K562 (cell line): ENCODE results near the gene VEGFC. TPM values are rescaled to one million over a fixed set of nuclear protein-coding genes. Genes with fewer than 3 reads are reported as not detected.

Source experiments
- ATAC-seq: fragments of 200-7000 bp; cut with Tn5 transposase; 3 replicates; pipeline ENCODE4 v1.9.1; 2020; ENCODE audit warnings: moderate library complexity
- BruUV-seq: library from RNA; stranded (reverse); fragments of 400-500 nt; replicated peaks from 2 replicates; lab custom pipeline; 2021; lab: Mats Ljungman, UMichigan
- CTCF ChIA-PET: fragments of 300-600 bp; formaldehyde crosslinking; extraction: SDS; loops from one replicate; lab custom pipeline; 2021; ENCODE audit warnings: low intra/inter-chr PET ratio; lab: Yijun Ruan, JAX
- POLR2A ChIA-PET: fragments of 300-600, 350-650 bp; sonication (Branson Sonifier 250); formaldehyde crosslinking; extraction: SDS; loops from one replicate; lab custom pipeline; 2021; ENCODE audit warnings: antibody characterized with exemption, inconsistent platforms; lab: Yijun Ruan, JAX
- DNase-seq, 4 experiments: peaks; one replicate each; pipeline versions ENCODE4 v3.0.0 to v3.0.0-alpha.2; 2011 to 2018; ENCODE audit warnings: low spot score in 3 of 4, mixed read lengths in 3 of 4; ENCODE audit errors: extremely low read depth in 1 of 4
- FAIRE-seq: peaks from 2 replicates; lab custom pipeline; 2011; peaks lifted over from hg19 to GRCh38; lab: Jason Lieb, UNC
- H2AFZ ChIP-seq: 2 replicates; pipeline ENCODE4 v1.6.0; 2011; ENCODE audit warnings: low read depth, low read length, control low read depth, inconsistent platforms
- H3K27ac ChIP-seq: fragments of 200-600 bp; 3 replicates; pipeline ENCODE4 v1.8.0; 2011; ENCODE audit warnings: low read depth, mild to moderate bottlenecking, control low read depth, inconsistent platforms, low read length, moderate library complexity, mixed read lengths; ENCODE audit errors: extremely low read depth
- H3K27me3 ChIP-seq, 2 experiments: fragments of 300-600 bp in 1 of 2; 2 replicates in 1 of 2; 3 replicates in 1 of 2; pipeline versions ENCODE4 v1.6.0 to v1.8.0; 2011; ENCODE audit warnings: inconsistent platforms in 2 of 2, low read length in 2 of 2, mild to moderate bottlenecking in 1 of 2, mixed read lengths in 1 of 2, moderate library complexity in 1 of 2; ENCODE audit not compliant: control insufficient read depth in 2 of 2, insufficient read depth in 2 of 2
- H3K36me3 ChIP-seq: fragments of 300-600 bp; 3 replicates; pipeline ENCODE4 v1.8.0; 2011; ENCODE audit warnings: mild to moderate bottlenecking, low read length, inconsistent platforms; ENCODE audit not compliant: control insufficient read depth, insufficient read depth
- H3K4me1 ChIP-seq, 2 experiments: fragments of 200-600 bp in 1 of 2; replicated peaks in 1 of 2; 2 replicates in 1 of 2; 3 replicates in 1 of 2; pipeline versions ENCODE4 v1.5.1 to v1.8.0; 2011; ENCODE audit warnings: inconsistent platforms in 2 of 2, low read length in 2 of 2, mild to moderate bottlenecking in 1 of 2, mixed read lengths in 1 of 2, moderate library complexity in 1 of 2; ENCODE audit not compliant: control insufficient read depth in 2 of 2, insufficient read depth in 2 of 2
- H3K4me2 ChIP-seq: 2 replicates; pipeline ENCODE4 v1.6.1; 2011; ENCODE audit warnings: low read length, control low read depth, inconsistent platforms, mixed read lengths; ENCODE audit not compliant: insufficient read depth
- H3K4me3 ChIP-seq: fragments of 200-600 bp; sonication (generic), shearing (Covaris generic); 2 replicates; pipeline ENCODE4 v1.5.1; 2016; ENCODE audit warnings: control low read depth, inconsistent platforms
- H3K79me2 ChIP-seq: fragments of 200-600 bp; 3 replicates; pipeline ENCODE4 v1.8.0; 2011; ENCODE audit warnings: low read length, inconsistent platforms; ENCODE audit not compliant: control insufficient read depth, insufficient read depth
- H3K9ac ChIP-seq, 2 experiments: 2 replicates each; pipeline versions ENCODE4 v1.6.0 to v1.6.1; 2011; ENCODE audit warnings: low read depth in 2 of 2, low read length in 2 of 2, control low read depth in 1 of 2, inconsistent platforms in 1 of 2, mild to moderate bottlenecking in 1 of 2, mixed read lengths in 1 of 2; ENCODE audit not compliant: insufficient read depth in 1 of 2
- H3K9me1 ChIP-seq: one replicate; pipeline ENCODE4 v1.6.0; 2011; ENCODE audit warnings: inconsistent platforms, mild to moderate bottlenecking, low read length, moderate library complexity; ENCODE audit not compliant: control insufficient read depth, insufficient read depth
- H3K9me3 ChIP-seq: replicated peaks from 2 replicates; pipeline ENCODE4 v1.5.1; 2011; ENCODE audit warnings: low read depth, low read length, inconsistent platforms; ENCODE audit not compliant: control insufficient read depth, insufficient read depth
- H4K20me1 ChIP-seq: replicated peaks from 2 replicates; pipeline ENCODE4 v1.6.1; 2011; ENCODE audit warnings: low read length, inconsistent platforms, mixed read lengths; ENCODE audit not compliant: control insufficient read depth, insufficient read depth
- BCOR ChIP-seq: fragments of 450-650 bp; IDR thresholded peaks from 2 replicates; pipeline ENCODE4 v1.6.1; 2016
- CC2D1A ChIP-seq: fragments of 450-650 bp; IDR thresholded peaks from 2 replicates; pipeline ENCODE4 v1.6.1; 2017; ENCODE audit warnings: mild to moderate bottlenecking
- CEBPB ChIP-seq: fragments of 450-650 bp; IDR thresholded peaks from 2 replicates; pipeline ENCODE4 v1.6.1; 2016; ENCODE audit warnings: missing genetic modification characterization, missing compliant biosample characterization
- CEBPG ChIP-seq, 3 experiments: fragments of 200-800 bp in 1 of 3; sonication (Bioruptor generic) in 1 of 3; sonication (generic) in 1 of 3; formaldehyde crosslinking in 1 of 3; IDR thresholded peaks in 2 of 3; conservative IDR thresholded peaks in 1 of 3; 2 replicates each; pipeline versions ENCODE4 v1.6.1 to v1.8.0; 2016 to 2022; ENCODE audit warnings: missing compliant biosample characterization in 2 of 3, missing genetic modification characterization in 2 of 3, mild to moderate bottlenecking in 1 of 3, missing genetic modification reagents in 1 of 3
- GABPA ChIP-seq: fragments of 200-800 bp; sonication (Bioruptor generic); conservative IDR thresholded peaks from 2 replicates; pipeline ENCODE4 v1.6.1; 2016; ENCODE audit warnings: low read depth, missing genetic modification characterization, missing compliant biosample characterization
- GABPB2 ChIP-seq: fragments of 250-450 bp; sonication (Bioruptor Pico); conservative IDR thresholded peaks from 2 replicates; pipeline ENCODE4 v1.5.1; 2021; ENCODE audit warnings: mild to moderate bottlenecking
- KDM5B ChIP-seq: fragments of 200-600 bp; sonication (generic); IDR thresholded peaks from 2 replicates; pipeline ENCODE4 v1.6.1; 2012; ENCODE audit warnings: low read depth, mild to moderate bottlenecking, moderate library complexity, low read length, control low read depth, inconsistent platforms; ENCODE audit not compliant: insufficient replicate concordance
- MAX ChIP-seq: sonication (generic); formaldehyde crosslinking; IDR thresholded peaks from 2 replicates; pipeline ENCODE4 v1.9.0; 2022; ENCODE audit warnings: mild to moderate bottlenecking, missing genetic modification reagents
- MCM7 ChIP-seq, 2 experiments: fragments of 450-650 bp; IDR thresholded peaks; 2 replicates each; pipeline ENCODE4 v1.6.1; 2016 to 2018
- PHTF2 ChIP-seq: fragments of 250-450 bp; sonication (Bioruptor Pico); IDR thresholded peaks from 2 replicates; pipeline ENCODE4 v1.5.0; 2021; ENCODE audit warnings: mild to moderate bottlenecking
- POLR2G ChIP-seq: fragments of 200-400 bp; formaldehyde crosslinking; IDR thresholded peaks from 2 replicates; pipeline ENCODE4 v1.6.1; 2017; ENCODE audit warnings: low read depth, mild to moderate bottlenecking, antibody characterized with exemption, low read length, moderate library complexity
- SAFB2 ChIP-seq: fragments of 200-400 bp; formaldehyde crosslinking; IDR thresholded peaks from 2 replicates; pipeline ENCODE4 v1.6.1; 2018; ENCODE audit warnings: borderline replicate concordance, low read length, low read depth, moderate library complexity; ENCODE audit not compliant: severe bottlenecking
- SP1 ChIP-seq: sonication (generic); formaldehyde crosslinking; IDR thresholded peaks from 2 replicates; pipeline ENCODE4 v1.8.1; 2022; ENCODE audit warnings: mild to moderate bottlenecking, missing genetic modification reagents
- TARDBP ChIP-seq: fragments of 450-650 bp; IDR thresholded peaks from 2 replicates; pipeline ENCODE4 v1.6.1; 2016
- YY1 ChIP-seq, 3 experiments: IDR thresholded peaks; 2 replicates each; pipeline ENCODE4 v1.6.1; 2011; ENCODE audit warnings: low read length in 2 of 3, mild to moderate bottlenecking in 2 of 3, moderate library complexity in 2 of 3, borderline replicate concordance in 1 of 3, control low read depth in 1 of 3, low read depth in 1 of 3; ENCODE audit not compliant: insufficient read depth in 3 of 3, insufficient replicate concordance in 2 of 3, control insufficient read depth in 1 of 3, insufficient read length in 1 of 3; ENCODE audit errors: extremely low read depth in 1 of 3
- ZNF217 ChIP-seq: sonication (generic); formaldehyde crosslinking; IDR thresholded peaks from 2 replicates; pipeline ENCODE4 v1.8.0; 2022; ENCODE audit warnings: mild to moderate bottlenecking, missing genetic modification reagents
- ZNF354B ChIP-seq: fragments of 250-450 bp; sonication (Bioruptor Pico); IDR thresholded peaks from 2 replicates; pipeline ENCODE4 v1.4.0; 2020
- ZNF431 ChIP-seq: sonication (generic); formaldehyde crosslinking; IDR thresholded peaks from 2 replicates; pipeline ENCODE4 v1.8.0; 2022; ENCODE audit warnings: mild to moderate bottlenecking, missing genetic modification reagents
- ZNF583 ChIP-seq: fragments of 250-450 bp; sonication (Bioruptor Pico); IDR thresholded peaks from 2 replicates; pipeline ENCODE4 v1.4.0; 2020
- ZNF696 ChIP-seq: fragments of 250-450 bp; sonication (Bioruptor Pico); conservative IDR thresholded peaks from 2 replicates; pipeline ENCODE4 v1.4.0; 2020; ENCODE audit warnings: mild to moderate bottlenecking, moderate library complexity
- ZNF77 ChIP-seq: fragments of 250-450 bp; sonication (Bioruptor Pico); IDR thresholded peaks from 2 replicates; pipeline ENCODE4 v1.5.0; 2020
- WGBS: fragments of 100-300 bp; shearing (Covaris generic); methylation state at CpG from one replicate; pipeline ENCODE4 v1.1.6; 2016; ENCODE audit warnings: low coverage, mixed read lengths; ENCODE audit not compliant: insufficient coverage; ENCODE audit errors: missing lambda C conversion rate; 5-methylcytosine and 5-hydroxymethylcytosine counted together
- in situ Hi-C: fragments of 300-500 bp; cut with MboI; formaldehyde crosslinking; loops from 4 replicates; pipeline ENCODE4 v1.15.0; 2018; ENCODE audit warnings: inconsistent platforms, mixed read lengths
- intact Hi-C: fragments of 100-400 bp; cut with micrococcal nuclease; formaldehyde crosslinking; loops from 2 replicates; pipeline ENCODE4 v1.14.2; 2022
- polyA plus RNA-seq, 8 experiments: library from polyadenylated mRNA; depleted of rRNA in 4 of 8; stranded (reverse) in 5 of 8; unstranded in 3 of 8; fragments of >200 nt; fragmentation: Nextera tagmentation in 2 of 8; fragmentation: Illumina TruSeq in 1 of 8; extraction: Ambion mirVana in 2 of 8; extraction: Trizol in 1 of 8; gene quantifications; 2 replicates each; pipeline versions ENCODE4 v1.2.1 to v1.2.3, GENCODE V29; 2011 to 2014; ENCODE audit warnings: inconsistent platforms in 1 of 8, missing spikeins in 1 of 8
- total RNA-seq, 7 experiments: library from RNA; depleted of rRNA in 6 of 7; stranded (reverse); fragments of >200 nt in 6 of 7; fragmentation: Illumina TruSeq in 2 of 7; extraction: Trizol in 2 of 7; gene quantifications; 2 replicates each; pipeline versions ENCODE4 v1.2.1 to v1.2.3, GENCODE V29; 2011 to 2021; ENCODE audit warnings: low replicate concordance in 1 of 7

The VEGFC gene
- total and polyA plus RNA-seq, 9 of the 15 experiments (the other 6 are each of a cell fraction or from before 2014, with no cell fraction given): not detected

DNA sequence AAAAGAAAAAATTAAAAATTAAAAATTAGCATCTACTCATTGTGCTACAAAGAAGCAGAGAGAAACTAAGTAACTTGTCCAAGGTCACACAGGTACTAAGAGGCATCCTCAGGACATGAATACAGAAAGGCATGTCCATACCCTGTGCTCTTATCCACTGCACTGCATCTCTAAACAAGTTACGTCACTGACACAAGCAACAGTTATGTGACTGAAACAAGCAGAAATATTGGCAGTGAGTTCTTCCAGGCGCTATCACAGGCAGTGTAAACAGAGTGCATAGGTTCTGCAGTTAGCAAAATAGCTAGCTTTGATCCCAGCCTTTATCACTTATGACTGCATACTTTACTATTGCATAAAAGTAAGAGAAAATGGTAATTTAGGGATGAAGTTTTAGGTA lies 7.9 kb downstream of the VEGFC start (continued):
- TF ChIP-seq GABPB2 (no peak), SP1 (CRISPR knock-in tag) (no peak), CEBPG (CRISPR knock-in tag; IDR thresholded peaks at IDR 0.05) (no peak), CEBPG (tag; conservative IDR thresholded peaks at IDR 0.05 in 1 of 2, IDR thresholded peaks at IDR 0.05 in 1 of 2) (no peak), POLR2G (no peak), BCOR (no peak), KDM5B (no peak), ZNF354B (CRISPR knock-in tag) (no peak), CC2D1A (no peak), ZNF431 (CRISPR knock-in tag) (no peak), CEBPB (tag) (no peak), SAFB2 (no peak), ZNF696 (CRISPR knock-in tag) (no peak), MCM7 (IDR thresholded peaks at IDR 0.05) (no peak)

GRCh38 chr4:176782794-176783193 lies 9.9 kb downstream of the VEGFC start:
- FAIRE-seq (no peak), DNase-seq (no peak), ATAC-seq (no peak)
- H4K20me1 ChIP-seq: no peaks in the 10 kb centered on the region
- in situ Hi-C loops: no loop called here
- no peaks in the 10 kb centered on the region for H3K27me3 ChIP-seq
- CTCF ChIA-PET: no interaction called here
- no peak overlapping the region for H2AFZ ChIP-seq
- intact Hi-C loops: no loop called here
- H3K4me3 ChIP-seq: no peak overlapping the region
- BruUV-seq: no TSS peak
- no peaks in the 10 kb centered on the region for H3K9me3 ChIP-seq
- no peaks in the 10 kb centered on the region for H3K36me3 ChIP-seq
- no peaks in the 10 kb centered on the region for H3K79me2 ChIP-seq
- H3K4me2 ChIP-seq: no peak overlapping the region
- POLR2A ChIA-PET: no interaction called here
- no peak overlapping the region for H3K9ac ChIP-seq
- 0% methylated on average over 2 of the region's 2 CpGs for WGBS
- H3K27ac ChIP-seq: no peak overlapping the region
- no peaks in the 10 kb centered on the region for H3K4me1 ChIP-seq
- H3K9me1 ChIP-seq: no peaks in the 10 kb centered on the region
- no peak for TF ChIP-seq PHTF2
- TF ChIP-seq MAX (CRISPR knock-in tag): no peak
- TF ChIP-seq ZNF583 (CRISPR knock-in tag): no peak
- TF ChIP-seq YY1 (IDR thresholded peaks at IDR 0.05; ENCODE audit: borderline replicate concordance in 1 of 3, control insufficient read depth in 1 of 3, extremely low read depth in 1 of 3, insufficient read depth in 3 of 3, insufficient read length in 1 of 3, insufficient replicate concordance in 2 of 3, low read depth in 1 of 3, low read length in 2 of 3): no peak
- TF ChIP-seq TARDBP: no peak
- TF ChIP-seq ZNF77 (CRISPR knock-in tag): no peak
- no peak for TF ChIP-seq GABPA (tag)
- no peak for TF ChIP-seq ZNF217 (CRISPR knock-in tag)
